ENCODE measurements around the gene ACAP3. TPM values are rescaled to one million over a fixed set of nuclear protein-coding genes. Genes with fewer than 3 reads are reported as not detected.

ACAP3 gene
- total RNA-seq = 10 to 100 TPM; 51.5 to 70.8 (median 58.2) TPM
- polyA plus RNA-seq = 1 to 10 TPM; 3.2 to 5.9 TPM
- total RNA-seq = 76.3 reads per million, percentile 79 among the genes with 10 or more reads in this experiment

GRCh38 chr1:1307923-1308755, at the start of gene ACAP3, which contains the start of gene PUSL1:
Gene ACAP3 (minus strand): TSS chr1:1307930. CDS start chr1:1307815, 115 bp downstream.
Gene PUSL1 (plus strand): TSS chr1:1308597. CDS start chr1:1308644, 47 bp downstream.
- intact Hi-C loops (cut with micrococcal nuclease) = loop anchor here (1.0 to 10.0 kb wide), 15 partner anchors 16 to 601 kb away; partner anchors contain the start of genes AURKAIP1 (in 2 of the 2), B3GALT6 (in 2 of the 2), C1orf159 (in 2 of the 2) and CPTP (in 2 of the 2)
- H3K9me3 Mint-ChIP-seq = peaks cover 0 to 2% (median 0%) of the 10 kb centered on the region in 11 donors
- Histone ChIP-seq H3K4me3 (ENCODE audit: low read length) (peak within 1 kb of the TSS; percentile 83), H3K27ac (ENCODE audit: low read depth, low read length) (peak within 1 kb of the TSS; percentile 90), H3K4me1 (ENCODE audit: control insufficient read depth in 2 of 2, insufficient read depth in 2 of 2, low read length in 2 of 2) (peaks cover 31 to 34% of the 10 kb centered on the region in 2 donors), H3K9me3 (ENCODE audit: control insufficient read depth in 2 of 3, low read length in 3 of 3) (no peaks in the 10 kb centered on the region), H3K36me3 (ENCODE audit: control insufficient read depth in 2 of 3, insufficient read depth in 3 of 3, low read length in 3 of 3) (peaks cover 0 to 29% (median 0%) of the 10 kb centered on the region in 3 experiments), H3K27me3 (ENCODE audit: control insufficient read depth in 2 of 2, insufficient read depth in 2 of 2, low read length in 2 of 2) (no peaks in the 10 kb centered on the region)
- H3K27me3 Mint-ChIP-seq = no peaks in the 10 kb centered on the region
- DNase-seq (peak; percentile 88 to 94 (median 91)), ATAC-seq (peak; percentile 87)
- peaks cover 0 to 6% (median 0%) of the 10 kb centered on the region in 5 donors for H3K36me3 Mint-ChIP-seq
- peaks cover 11 to 24% (median 17%) of the 10 kb centered on the region in 7 donors for H3K4me1 Mint-ChIP-seq
- peak within 1 kb of the TSS; percentile 82 to 94 (median 88) for H3K4me3 Mint-ChIP-seq
- ChIA-PET CTCF (no interaction called here), POLR2A (interaction anchor here (0.7 to 1.5 kb wide), 3 partner anchors 17 to 150 kb away, joined by 3 to 4 read pairs (median 3); partner anchors contain the start of gene CCNL2)
- peak within 1 kb of the TSS; percentile 47 to 94 (median 89) for H3K27ac Mint-ChIP-seq

- H3K4me3 ChIP-seq (ENCODE audit: low read length) = no peak overlapping the region
- Mint-ChIP-seq H3K27me3 (peaks cover 0 to 39% (median 16%) of the 10 kb centered on the region in 5 donors), H3K4me1 (peaks cover 12 to 31% (median 19%) of the 10 kb centered on the region in 7 donors), H3K9me3 (peaks cover 0 to 5% (median 0%) of the 10 kb centered on the region in 11 donors), H3K36me3 (peaks cover 0 to 2% (median 0%) of the 10 kb centered on the region in 5 donors), H3K27ac (no peak overlapping the region), H3K4me3 (no peak overlapping the region)
- H3K27me3 ChIP-seq (ENCODE audit: control insufficient read depth in 2 of 2, insufficient read depth in 2 of 2, low read length in 2 of 2) = peaks cover 0 to 9% of the 10 kb centered on the region in 2 donors
- H3K36me3 ChIP-seq (ENCODE audit: control insufficient read depth in 2 of 3, insufficient read depth in 3 of 3, low read length in 3 of 3) = no peaks in the 10 kb centered on the region
- CTCF ChIA-PET = no interaction called here
- no peak for DNase-seq
- intact Hi-C loops (cut with micrococcal nuclease) = no loop called here
- POLR2A ChIA-PET = interaction anchor here (2.1 kb wide), 1 partner anchor 14 kb away, joined by 10 read pairs; no protein-coding TSS in a partner anchor
- no peaks in the 10 kb centered on the region for H3K9me3 ChIP-seq (ENCODE audit: control insufficient read depth in 2 of 3, low read length in 3 of 3)
- H3K4me1 ChIP-seq (ENCODE audit: control insufficient read depth in 2 of 2, insufficient read depth in 2 of 2, low read length in 2 of 2) = peaks cover 0 to 18% of the 10 kb centered on the region in 2 donors
- ATAC-seq = no peak
- no peak overlapping the region for H3K27ac ChIP-seq (ENCODE audit: low read depth, low read length)
These were observed 49.2 kb upstream of the ACAP3 start for GRCh38 chr1:1356796-1357401.

- no peaks in the 10 kb centered on the region for H3K36me3 ChIP-seq (ENCODE audit: control insufficient read depth in 2 of 3, insufficient read depth in 3 of 3, low read length in 3 of 3)
- Mint-ChIP-seq H3K4me3 (no peak overlapping the region), H3K27ac (no peak overlapping the region), H3K27me3 (peaks cover 0 to 39% (median 16%) of the 10 kb centered on the region in 5 donors), H3K4me1 (peaks cover 11 to 31% (median 19%) of the 10 kb centered on the region in 7 donors), H3K9me3 (peaks cover 0 to 5% (median 0%) of the 10 kb centered on the region in 11 donors), H3K36me3 (peaks cover 0 to 2% (median 0%) of the 10 kb centered on the region in 5 donors)
- CTCF ChIA-PET = no interaction called here
- H3K9me3 ChIP-seq (ENCODE audit: control insufficient read depth in 2 of 3, low read length in 3 of 3) = no peaks in the 10 kb centered on the region
- no peak overlapping the region for H3K27ac ChIP-seq (ENCODE audit: low read depth, low read length)
- POLR2A ChIA-PET = no interaction called here
- no peak overlapping the region for H3K4me3 ChIP-seq (ENCODE audit: low read length)
- ATAC-seq = no peak
- H3K4me1 ChIP-seq (ENCODE audit: control insufficient read depth in 2 of 2, insufficient read depth in 2 of 2, low read length in 2 of 2) = peaks cover 0 to 18% of the 10 kb centered on the region in 2 donors
- no peak for DNase-seq
- intact Hi-C loops (cut with micrococcal nuclease) = no loop called here
- H3K27me3 ChIP-seq (ENCODE audit: control insufficient read depth in 2 of 2, insufficient read depth in 2 of 2, low read length in 2 of 2) = peaks cover 0 to 9% of the 10 kb centered on the region in 2 donors
These were observed 48.6 kb upstream of the ACAP3 start for GRCh38 chr1:1356166-1356795.

GRCh38 chr1:1355416-1355815, 47.7 kb upstream of the ACAP3 start:
- Histone ChIP-seq H3K4me1 (ENCODE audit: control insufficient read depth in 2 of 2, insufficient read depth in 2 of 2, low read length in 2 of 2) (peaks cover 0 to 18% of the 10 kb centered on the region in 2 donors), H3K4me3 (ENCODE audit: low read length) (no peak overlapping the region), H3K27me3 (ENCODE audit: control insufficient read depth in 2 of 2, insufficient read depth in 2 of 2, low read length in 2 of 2) (peaks cover 0 to 9% of the 10 kb centered on the region in 2 donors), H3K9me3 (ENCODE audit: control insufficient read depth in 2 of 3, low read length in 3 of 3) (no peaks in the 10 kb centered on the region), H3K27ac (ENCODE audit: low read depth, low read length) (no peak overlapping the region), H3K36me3 (ENCODE audit: control insufficient read depth in 2 of 3, insufficient read depth in 3 of 3, low read length in 3 of 3) (no peaks in the 10 kb centered on the region)
- H3K9me3 Mint-ChIP-seq = peaks cover 0 to 3% (median 0%) of the 10 kb centered on the region in 11 donors
- ChIA-PET CTCF (no interaction called here), POLR2A (no interaction called here)
- H3K4me3 Mint-ChIP-seq = peak overlapping the region in 1 of 10 donors; percentile 84
- H3K27me3 Mint-ChIP-seq = peaks cover 0 to 34% (median 11%) of the 10 kb centered on the region in 5 donors
- peaks cover 5 to 28% (median 19%) of the 10 kb centered on the region in 7 donors for H3K4me1 Mint-ChIP-seq
- no peak overlapping the region for H3K27ac Mint-ChIP-seq
- intact Hi-C loops (cut with micrococcal nuclease) = no loop called here
- peaks cover 0 to 2% (median 0%) of the 10 kb centered on the region in 5 donors for H3K36me3 Mint-ChIP-seq
- ATAC-seq (peak; percentile 36), DNase-seq (no peak)

GRCh38 chr1:1354271-1355247, 46.8 kb upstream of the ACAP3 start:
- Mint-ChIP-seq H3K4me1 (peaks cover 5 to 28% (median 19%) of the 10 kb centered on the region in 7 donors), H3K27ac (peak overlapping the region in 1 of 9 donors; percentile 30), H3K27me3 (peaks cover 0 to 34% (median 11%) of the 10 kb centered on the region in 5 donors), H3K36me3 (peaks cover 0 to 2% (median 0%) of the 10 kb centered on the region in 5 donors), H3K9me3 (peaks cover 0 to 3% (median 0%) of the 10 kb centered on the region in 11 donors), H3K4me3 (peak overlapping the region in 7 of 10 donors; percentile 32 to 84 (median 56))
- peaks cover 0 to 9% of the 10 kb centered on the region in 2 donors for H3K27me3 ChIP-seq (ENCODE audit: control insufficient read depth in 2 of 2, insufficient read depth in 2 of 2, low read length in 2 of 2)
- ATAC-seq (no peak), DNase-seq (peak in 1 of 9 donors; percentile 32)
- no peak overlapping the region for H3K27ac ChIP-seq (ENCODE audit: low read depth, low read length)
- CTCF ChIA-PET = no interaction called here
- no peaks in the 10 kb centered on the region for H3K36me3 ChIP-seq (ENCODE audit: control insufficient read depth in 2 of 3, insufficient read depth in 3 of 3, low read length in 3 of 3)
- peaks cover 0 to 18% of the 10 kb centered on the region in 2 donors for H3K4me1 ChIP-seq (ENCODE audit: control insufficient read depth in 2 of 2, insufficient read depth in 2 of 2, low read length in 2 of 2)
- no peak overlapping the region for H3K4me3 ChIP-seq (ENCODE audit: low read length)
- intact Hi-C loops (cut with micrococcal nuclease) = no loop called here
- no peaks in the 10 kb centered on the region for H3K9me3 ChIP-seq (ENCODE audit: control insufficient read depth in 2 of 3, low read length in 3 of 3)
- POLR2A ChIA-PET = interaction anchor here (0.6 to 1.2 kb wide), 7 partner anchors 16 to 252 kb away, joined by 3 to 5 read pairs (median 3); no protein-coding TSS in a partner anchor
